ENCODE measurements around the gene CD7. TPM values are rescaled to one million over a fixed set of nuclear protein-coding genes. Genes with fewer than 3 reads are reported as not detected.

CD7 gene
- total and polyA plus RNA-seq, 2 donors (not counting 3 experiments of a cell fraction or from before 2014, with no cell fraction given): not detected

DNA sequence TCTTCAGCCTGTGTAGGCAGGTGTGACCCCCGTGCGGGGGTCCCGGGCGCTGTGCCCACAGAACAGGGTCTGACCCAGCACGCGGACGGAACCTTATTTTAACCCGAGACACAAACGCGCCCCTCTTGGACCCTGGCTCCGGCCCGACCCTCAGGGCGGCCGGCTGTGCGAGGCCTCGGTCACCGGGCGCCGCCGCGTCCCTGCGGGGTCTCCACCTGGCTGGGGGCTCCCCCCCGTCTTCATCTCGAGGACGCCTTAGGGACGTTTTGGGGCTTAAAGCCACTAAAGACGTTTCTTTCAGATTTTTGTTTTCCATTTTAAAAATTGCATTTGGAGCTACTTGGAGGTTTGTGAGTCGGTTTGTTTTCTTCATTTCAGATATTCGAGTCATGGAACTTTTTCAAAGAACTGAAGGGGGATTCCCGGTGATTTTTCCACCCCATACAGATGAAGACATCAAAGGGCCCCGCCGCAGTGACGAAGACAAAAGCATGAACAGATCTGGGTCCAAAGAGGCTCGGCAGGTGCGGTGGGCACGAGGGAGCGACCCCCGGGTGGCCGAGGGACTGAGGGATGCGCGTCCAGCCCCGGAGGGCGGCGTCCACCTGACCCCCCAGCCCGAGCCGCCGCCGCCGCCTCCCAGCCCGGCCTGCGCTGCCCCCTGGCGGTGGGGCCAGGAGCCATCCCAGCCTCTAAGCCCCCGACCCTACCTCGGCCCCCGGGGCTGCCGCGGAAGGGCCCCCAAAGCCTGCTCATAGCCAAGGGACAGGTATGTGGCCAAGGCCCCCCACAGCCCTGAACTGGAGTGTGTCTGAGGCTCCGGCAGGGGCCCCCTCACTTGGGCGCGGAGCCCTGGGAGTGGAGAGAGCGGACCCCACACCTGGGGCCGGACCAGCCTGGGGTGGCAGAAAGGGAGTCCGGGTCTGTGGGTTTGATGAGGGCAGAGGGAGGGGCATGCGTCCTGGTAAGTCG, 3.8 kb upstream of the CD7 start:
- Histone ChIP-seq H3K36me3 (ENCODE audit: control insufficient read depth in 2 of 2, extremely low read depth in 1 of 2, insufficient read depth in 2 of 2, low read length in 2 of 2) (no peaks in the 10 kb centered on the region), H3K9me3 (replicated peaks; ENCODE audit: control insufficient read depth, insufficient read depth, low read length) (no peaks in the 10 kb centered on the region), H3K9me1 (replicated peaks; ENCODE audit: control insufficient read depth, extremely low read depth, insufficient read depth, low read length) (no peaks in the 10 kb centered on the region), H4K20me1 (replicated peaks; ENCODE audit: control insufficient read depth, extremely low read depth, insufficient read depth, low read length) (no peaks in the 10 kb centered on the region), H2AFZ (ENCODE audit: low read depth, low read length) (peak overlapping the region; percentile 25), H3K79me2 (ENCODE audit: control insufficient read depth, insufficient read depth, low read length) (no peaks in the 10 kb centered on the region), H3K4me2 (ENCODE audit: insufficient read depth, low read length) (no peak overlapping the region), H3K4me1 (ENCODE audit: control insufficient read depth, extremely low read depth, insufficient read depth, low read length) (no peaks in the 10 kb centered on the region), H3K9ac (replicated peaks; ENCODE audit: extremely low read depth, insufficient read depth, low read length) (no peak overlapping the region), H3K27ac (ENCODE audit: insufficient read depth, low read depth, low read length) (no peak overlapping the region), H3K27me3 (ENCODE audit: control insufficient read depth in 2 of 2, insufficient read depth in 2 of 2, low read length in 2 of 2) (no peaks in the 10 kb centered on the region), H3K4me3 (replicated peaks in 1 of 3; ENCODE audit: insufficient read depth in 1 of 3, low read depth in 1 of 3, low read length in 3 of 3) (no peak overlapping the region)
- DNase-seq (ENCODE audit: low read depth, low spot score): no peak
- intact Hi-C loops (cut with micrococcal nuclease) (loop anchor here (1.0 to 2.0 kb wide), 3 partner anchors 20 to 84 kb away; no protein-coding TSS in a partner anchor), dilution Hi-C loops (cut with MboI; ENCODE audit: extremely low pct_ligation_motif_present, low sequenced_read_pairs) (no loop called here)
- TF ChIP-seq, protein P1, sequence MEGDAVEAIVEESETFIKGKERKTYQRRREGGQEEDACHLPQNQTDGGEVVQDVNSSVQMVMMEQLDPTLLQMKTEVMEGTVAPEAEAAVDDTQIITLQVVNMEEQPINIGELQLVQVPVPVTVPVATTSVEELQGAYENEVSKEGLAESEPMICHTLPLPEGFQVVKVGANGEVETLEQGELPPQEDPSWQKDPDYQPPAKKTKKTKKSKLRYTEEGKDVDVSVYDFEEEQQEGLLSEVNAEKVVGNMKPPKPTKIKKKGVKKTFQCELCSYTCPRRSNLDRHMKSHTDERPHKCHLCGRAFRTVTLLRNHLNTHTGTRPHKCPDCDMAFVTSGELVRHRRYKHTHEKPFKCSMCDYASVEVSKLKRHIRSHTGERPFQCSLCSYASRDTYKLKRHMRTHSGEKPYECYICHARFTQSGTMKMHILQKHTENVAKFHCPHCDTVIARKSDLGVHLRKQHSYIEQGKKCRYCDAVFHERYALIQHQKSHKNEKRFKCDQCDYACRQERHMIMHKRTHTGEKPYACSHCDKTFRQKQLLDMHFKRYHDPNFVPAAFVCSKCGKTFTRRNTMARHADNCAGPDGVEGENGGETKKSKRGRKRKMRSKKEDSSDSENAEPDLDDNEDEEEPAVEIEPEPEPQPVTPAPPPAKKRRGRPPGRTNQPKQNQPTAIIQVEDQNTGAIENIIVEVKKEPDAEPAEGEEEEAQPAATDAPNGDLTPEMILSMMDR (IDR thresholded peaks at IDR 0.05; ENCODE audit: extremely low read depth in 1 of 2, insufficient read depth in 1 of 2, low read depth in 1 of 2, low read length in 2 of 2): peak; percentile 71 to 74
- TF ChIP-seq GATA2 (IDR thresholded peaks at IDR 0.05; ENCODE audit: insufficient read depth, insufficient read length, low read depth, low read length): no peak
- no TSS peak for BruUV-seq (replicated peaks)
- ChIA-PET CTCF (interaction anchor here (0.6 to 2.5 kb wide), 12 partner anchors 9 to 290 kb away, joined by 3 to 26 read pairs (median 5); partner anchors contain the start of genes CSNK1D and SECTM1), POLR2A (no interaction called here)
- no peak for FAIRE-seq

Data from endothelial cell of umbilical vein (primary cell).